GM21723 (cell line): ENCODE results near the gene CDC42BPG.
A peak's percentile ranks its signal among the peaks of the same experiment; 100 is the strongest.

Experiments
- ATAC-seq: cut with Tn5 transposase; IDR thresholded peaks from one replicate; pipeline ENCODE4 v1.9.1; 2021; ENCODE audit warnings: mild to moderate bottlenecking, moderate library complexity; ENCODE audit not compliant: unreplicated experiment

Gene CDC42BPG

GRCh38 chr11:64880240-64881001, 36.0 kb upstream of the CDC42BPG start:
- ATAC-seq: no peak

- no peak for ATAC-seq
Measured at GRCh38 chr11:64879244-64879900, 34.9 kb upstream of the CDC42BPG start.

- peak; percentile 63 for ATAC-seq
Measured at GRCh38 chr11:64878494-64879243, 34.2 kb upstream of the CDC42BPG start, which contains the start of gene EHD1. Gene EHD1, minus strand, starts transcription at chr11:64878621. Its CDS starts 157 bp downstream, at chr11:64878464.

- no peak for ATAC-seq
Measured at GRCh38 chr11:64878223-64878493, 33.7 kb upstream of the CDC42BPG start.

- ATAC-seq: no peak
Measured at GRCh38 chr11:64877390-64878222, 33.2 kb upstream of the CDC42BPG start.

GRCh38 chr11:64876835-64877341, 32.4 kb upstream of the CDC42BPG start:
- no peak for ATAC-seq

GRCh38 chr11:64876229-64876750, 31.8 kb upstream of the CDC42BPG start:
- ATAC-seq: no peak

- no peak for ATAC-seq
Measured at GRCh38 chr11:64875369-64876228, 31.1 kb upstream of the CDC42BPG start.

- no peak for ATAC-seq
Measured at GRCh38 chr11:64874308-64875240, 30.1 kb upstream of the CDC42BPG start.

- no peak for ATAC-seq
Measured at GRCh38 chr11:64872790-64873488, 28.5 kb upstream of the CDC42BPG start.

GRCh38 chr11:64871492-64871891, 27.0 kb upstream of the CDC42BPG start:
- no peak for ATAC-seq

- no peak for ATAC-seq
Measured at GRCh38 chr11:64870893-64871466, 26.5 kb upstream of the CDC42BPG start.

- no peak for ATAC-seq
Measured at GRCh38 chr11:64870176-64870892, 25.9 kb upstream of the CDC42BPG start.

- ATAC-seq: no peak
Measured at GRCh38 chr11:64869571-64870175, 25.2 kb upstream of the CDC42BPG start.

- no peak for ATAC-seq
Measured at GRCh38 chr11:64868904-64869570, 24.6 kb upstream of the CDC42BPG start.
